ENCODE measurements around the gene UTS2R. TPM values are rescaled to one million over a fixed set of nuclear protein-coding genes. Genes with fewer than 3 reads are reported as not detected.
"Not testable (repeated sequence)": the region's sequence is repeated elsewhere in the genome, so short reads cannot be mapped to it uniquely, and the experiment has no call there.

The UTS2R gene
- total RNA-seq, 1 donor from 2014 or later = 2.1 TPM

GRCh38 chr17:82333279-82334171, 38.0 kb upstream of the UTS2R start, which contains the start of gene SECTM1:
Gene SECTM1, minus strand, starts transcription at chr17:82333766. Its CDS starts 6,526 bp downstream, at chr17:82327240.
- intact Hi-C loops (cut with micrococcal nuclease) = no loop called here
- DNase-seq (peak; percentile 76), ATAC-seq (peak; percentile 56)

DNA sequence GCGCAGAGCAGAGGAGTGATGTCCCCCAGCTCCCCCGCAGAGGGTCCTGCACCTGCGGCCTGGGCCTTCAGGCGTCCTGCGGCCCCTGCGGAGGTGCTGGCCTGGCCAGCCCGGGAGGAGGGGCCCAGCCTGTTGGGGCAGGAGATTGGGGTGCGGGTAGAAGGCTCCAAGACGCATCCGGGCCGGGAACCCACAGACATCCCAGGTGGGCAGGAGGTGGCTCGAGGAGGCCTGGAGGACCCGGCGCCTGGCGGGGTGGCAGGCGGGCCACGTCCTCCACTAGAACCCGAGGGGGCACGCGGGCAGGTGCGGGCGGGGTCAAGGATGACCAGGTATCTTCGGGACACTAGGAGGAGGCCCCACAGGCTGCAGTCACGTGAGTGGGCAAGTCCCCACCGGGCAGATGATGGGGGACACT, 37.4 kb upstream of the UTS2R start:
- ATAC-seq (no peak), DNase-seq (no peak)

DNA sequence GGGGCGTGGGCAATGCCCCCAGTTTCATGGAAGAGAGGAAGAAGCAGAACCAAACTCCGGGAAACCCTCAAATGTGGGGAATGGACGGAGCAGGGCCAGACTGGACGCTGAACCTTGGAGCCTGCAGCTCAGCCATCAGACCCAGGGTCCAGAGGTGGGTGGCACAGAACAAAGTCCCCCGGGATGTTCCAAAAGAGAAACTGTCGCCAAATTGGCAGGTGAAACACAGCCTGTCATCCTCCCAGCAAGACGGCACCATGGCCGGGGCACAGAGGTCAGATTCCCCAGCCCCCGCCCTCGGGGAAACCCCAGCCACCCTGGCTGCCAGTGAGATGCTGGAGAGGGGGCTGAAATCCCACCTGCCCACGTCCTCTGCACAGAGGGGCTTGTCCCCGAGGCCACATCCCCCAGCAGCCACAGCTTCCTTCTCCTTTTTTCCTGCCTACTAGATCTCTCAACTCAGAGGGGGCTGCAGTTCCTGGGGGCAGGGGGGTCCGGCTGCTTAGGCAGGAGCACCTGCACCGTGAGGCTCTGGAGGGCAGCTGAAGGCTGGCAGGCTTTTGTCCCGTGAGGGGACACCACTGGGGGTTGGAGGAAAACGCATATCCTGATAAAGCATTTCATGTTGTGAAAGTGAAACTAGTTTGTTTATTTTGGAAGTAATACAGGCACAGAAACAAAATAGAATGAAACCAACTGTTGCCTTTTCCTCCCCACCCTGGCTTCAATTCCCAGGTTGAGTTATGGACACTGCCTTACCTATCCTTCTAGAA, 36.8 kb upstream of the UTS2R start:
- DNase-seq = no peak
- ATAC-seq = no peak
- intact Hi-C loops (cut with micrococcal nuclease) = no loop called here

More for the DNA sequence above, 37.4 kb upstream of the UTS2R start:
- intact Hi-C loops (cut with micrococcal nuclease) = no loop called here

- ATAC-seq (peak; percentile 66), DNase-seq (peak; percentile 41)
- intact Hi-C loops (cut with micrococcal nuclease) = no loop called here
Observed at GRCh38 chr17:82338858-82339633, 32.5 kb upstream of the UTS2R start.

GRCh38 chr17:82339634-82340580, 31.7 kb upstream of the UTS2R start:
- intact Hi-C loops (cut with micrococcal nuclease) = no loop called here
- peak; percentile 28 for DNase-seq
- ATAC-seq = peak; percentile 6

DNA sequence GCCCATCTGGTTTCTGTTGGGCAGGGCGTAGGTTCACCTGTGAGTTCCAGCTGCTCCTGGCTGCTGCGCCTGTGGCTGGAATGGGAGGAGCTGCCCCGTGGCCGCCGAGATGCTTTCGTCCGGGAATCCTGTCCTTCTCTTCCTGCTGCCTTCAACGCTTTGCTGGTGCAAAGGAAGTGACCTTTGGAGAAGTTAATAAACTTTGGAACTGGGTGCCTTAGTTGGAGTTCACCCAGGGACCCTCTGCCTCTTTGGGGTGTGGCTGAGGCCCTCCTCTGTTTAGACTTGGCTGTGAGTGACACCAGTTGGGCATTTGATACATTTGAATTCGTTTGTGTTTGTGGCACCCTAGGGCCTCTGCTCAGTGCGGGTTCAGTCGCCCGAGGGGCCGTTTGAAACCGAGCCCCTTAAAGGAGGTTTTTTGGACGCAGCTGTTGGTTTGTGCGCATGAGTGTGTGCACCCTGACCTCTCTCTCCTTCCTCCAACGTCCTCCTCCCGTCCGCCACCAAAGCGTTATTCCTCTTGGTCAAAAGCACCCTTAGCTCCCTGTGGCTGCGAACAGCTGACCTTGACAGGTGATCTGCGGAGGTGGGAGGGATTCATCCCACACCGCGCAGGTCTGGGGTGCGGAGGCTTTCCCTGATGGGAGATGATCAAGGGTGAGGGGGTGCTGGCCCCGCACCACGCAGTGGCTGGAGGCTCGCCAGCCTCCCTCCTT, 29.0 kb upstream of the UTS2R start:
- DNase-seq = peak; percentile 13
- intact Hi-C loops (cut with micrococcal nuclease) = no loop called here
- no peak for ATAC-seq

DNA sequence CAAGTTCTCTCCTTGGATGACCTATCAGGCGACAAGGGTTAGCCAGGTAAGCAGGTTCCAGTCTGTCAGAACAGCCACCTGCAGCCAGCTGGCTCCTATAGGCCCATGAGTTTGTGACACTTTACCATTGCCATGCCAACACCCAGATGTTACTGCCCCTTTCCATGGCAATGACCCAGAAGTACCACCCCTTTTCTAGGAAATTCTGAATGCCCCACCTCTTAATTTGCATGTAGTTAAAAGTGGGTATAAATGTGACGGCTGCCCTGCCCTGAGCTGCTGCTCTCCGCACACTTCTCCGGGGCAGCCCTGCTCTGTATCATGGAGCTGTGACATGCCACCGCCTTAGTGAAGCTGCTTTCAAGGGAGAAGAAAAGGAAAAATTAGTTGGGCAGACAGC, 28.0 kb upstream of the UTS2R start:
- ATAC-seq (no peak), DNase-seq (peak; percentile 5)
- intact Hi-C loops (cut with micrococcal nuclease) = no loop called here

DNA sequence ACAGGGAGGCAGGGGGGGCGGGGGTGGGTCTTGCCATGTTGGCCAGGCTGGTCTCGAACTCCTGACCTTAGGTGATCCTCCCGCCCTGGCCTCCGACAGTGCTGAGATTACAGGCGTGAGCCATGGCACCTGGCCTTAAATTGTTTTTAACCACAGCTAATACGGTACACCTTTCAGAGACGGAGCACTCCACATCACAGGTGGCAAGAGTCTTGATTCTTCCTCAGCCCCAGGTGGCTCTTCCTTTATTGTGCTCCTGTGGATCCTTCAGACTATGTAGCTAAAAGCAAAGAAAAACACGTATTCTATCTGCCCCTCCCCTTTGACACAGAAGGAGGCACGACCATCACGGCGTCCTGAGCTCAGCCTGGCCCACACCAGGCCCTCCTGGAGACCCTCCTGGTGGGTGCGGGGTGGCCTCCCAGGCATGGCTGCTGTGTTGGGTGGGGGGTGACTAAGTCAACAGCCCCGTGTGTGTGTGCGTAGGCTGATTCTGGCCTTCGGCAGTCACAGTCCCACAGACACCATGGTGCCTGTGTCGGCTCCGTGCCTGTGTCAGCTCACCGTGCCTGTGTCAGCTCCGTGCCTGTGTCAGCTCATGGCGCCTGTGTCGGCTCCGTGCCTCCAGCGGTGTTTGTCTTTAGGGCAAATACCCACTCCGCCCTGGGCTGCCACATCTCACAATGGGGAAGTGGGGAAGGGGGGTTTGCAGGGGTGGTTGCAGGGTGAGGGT, 27.2 kb upstream of the UTS2R start:
- intact Hi-C loops (cut with micrococcal nuclease) = no loop called here
- ATAC-seq = no peak

GRCh38 chr17:82345151-82345976, 26.2 kb upstream of the UTS2R start:
- intact Hi-C loops (cut with micrococcal nuclease) = no loop called here
- DNase-seq (peak; percentile 29), ATAC-seq (no peak)

More for the DNA sequence above, 27.2 kb upstream of the UTS2R start:
- DNase-seq = peak; percentile 15

DNA sequence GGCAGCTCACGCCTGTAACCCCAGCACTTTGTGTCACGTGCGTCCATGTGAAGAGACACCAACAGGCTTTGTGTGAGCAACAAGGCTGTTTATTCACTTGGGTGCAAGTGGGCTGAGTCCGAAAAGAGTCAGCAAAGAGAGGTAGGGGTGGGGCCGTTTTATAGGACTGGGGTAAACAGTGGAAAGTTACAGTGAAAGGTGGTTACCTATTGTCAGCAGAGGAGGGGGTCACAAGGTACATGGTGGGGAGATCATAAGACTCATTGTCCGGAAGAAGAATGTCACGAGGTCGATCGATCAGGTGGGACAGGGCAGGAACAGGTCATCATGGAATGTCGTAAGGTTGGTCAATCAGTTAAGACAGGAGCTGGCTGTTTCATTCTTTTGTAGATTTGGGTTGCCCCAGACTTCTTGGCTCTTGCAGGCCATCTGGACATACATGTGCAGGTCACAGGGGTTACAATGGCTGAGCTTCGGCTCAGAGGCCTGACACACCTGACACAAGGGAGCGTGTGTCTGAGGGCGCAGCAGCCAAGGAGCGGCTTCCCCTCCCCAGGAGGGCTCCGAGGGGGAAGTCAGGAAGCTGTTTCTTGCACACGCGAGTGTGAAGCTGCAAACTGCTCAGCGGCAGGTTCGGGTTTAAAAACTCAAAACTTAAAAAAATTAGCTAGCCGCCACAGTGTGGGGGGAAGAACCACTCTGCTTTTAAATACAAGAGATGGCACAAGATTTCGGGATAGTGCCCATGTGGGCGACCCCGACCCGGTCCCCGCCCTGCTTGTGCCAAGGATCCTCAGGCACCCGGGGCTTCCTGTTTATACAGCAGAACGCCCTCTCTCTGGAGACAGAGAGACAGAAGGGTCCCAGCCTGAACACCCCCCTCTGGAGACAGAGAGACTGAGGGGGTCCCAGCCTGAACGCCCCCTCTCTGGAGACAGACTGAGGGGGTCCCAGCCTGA, 24.9 kb upstream of the UTS2R start:
- intact Hi-C loops (cut with micrococcal nuclease) = no loop called here
- ATAC-seq = no peak
- peak; percentile 17 for DNase-seq

DNA sequence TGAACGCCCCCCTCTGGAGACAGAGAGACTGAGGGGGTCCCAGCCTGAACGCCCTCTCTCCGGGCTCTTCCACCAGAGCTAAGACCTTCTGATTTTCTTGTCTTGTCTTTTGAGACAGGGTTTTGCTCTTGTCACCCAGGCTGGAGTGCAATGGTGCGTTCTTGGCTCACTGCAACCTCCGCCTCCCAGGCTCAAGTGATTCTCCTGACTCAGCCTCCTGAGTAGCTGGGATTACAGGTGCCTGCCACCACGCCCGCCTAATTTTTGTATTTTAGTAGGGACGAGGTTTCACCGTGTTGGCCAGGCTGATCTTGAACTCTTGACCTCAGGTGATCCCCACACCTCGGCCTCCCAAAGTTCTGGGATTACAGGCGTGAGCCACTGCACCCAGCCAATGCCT, 23.6 kb upstream of the UTS2R start:
- intact Hi-C loops (cut with micrococcal nuclease); ATAC-seq: not testable (repeated sequence)
- peak; percentile 3 for DNase-seq

DNA sequence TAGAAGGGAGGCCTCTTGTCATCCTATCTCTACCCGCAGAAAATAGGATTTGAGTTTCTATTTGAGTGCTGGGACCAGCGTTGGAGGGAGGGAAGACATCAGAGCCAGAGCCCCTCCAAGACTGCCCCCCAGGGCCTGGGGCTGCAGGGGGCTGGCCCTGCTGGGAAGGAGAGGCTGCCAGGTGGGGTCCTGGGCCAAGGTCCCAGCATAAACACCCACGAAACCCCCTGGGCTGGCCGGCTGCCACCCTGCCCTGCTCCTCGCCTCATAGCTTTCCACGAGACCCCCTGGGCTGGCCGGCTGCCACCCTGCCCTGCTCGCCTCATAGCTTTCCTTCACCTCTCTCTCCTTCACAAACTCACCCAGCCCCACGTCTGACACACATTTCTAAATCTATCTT, 23.1 kb upstream of the UTS2R start:
- ATAC-seq (no peak), DNase-seq (peak; percentile 21)
- intact Hi-C loops (cut with micrococcal nuclease) = no loop called here

- DNase-seq (peak; percentile 4), ATAC-seq (no peak)
- intact Hi-C loops (cut with micrococcal nuclease) = no loop called here
Observed at GRCh38 chr17:82348866-82349265, 22.7 kb upstream of the UTS2R start.

DNA sequence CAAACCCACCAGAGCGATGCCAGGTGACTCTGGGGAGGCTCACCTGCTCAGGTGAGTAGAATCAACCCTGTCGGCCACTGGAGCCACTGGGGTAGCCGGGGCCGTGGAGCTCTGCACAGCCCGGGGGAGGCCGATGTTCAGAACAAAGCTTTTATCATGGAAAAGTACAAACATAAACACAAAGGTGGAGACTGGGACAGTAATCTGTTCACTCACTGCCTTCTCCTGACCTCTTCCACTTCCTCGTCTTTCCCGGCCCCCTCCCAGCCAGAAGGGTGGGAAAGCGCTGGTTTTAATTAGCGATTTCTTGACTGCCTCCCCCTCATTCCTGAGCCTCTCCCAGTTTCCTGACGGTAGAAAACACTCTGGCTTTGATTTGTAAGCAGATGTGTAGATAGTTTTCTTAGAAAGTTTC, 22.3 kb upstream of the UTS2R start:
- intact Hi-C loops (cut with micrococcal nuclease) = no loop called here
- ATAC-seq (no peak), DNase-seq (peak; percentile 4)
